Astrocyte of the hippocampus (primary cell): ENCODE measurements around the gene PROX2.

ENCODE experiments used
- DNase-seq: peaks from one replicate; pipeline ENCODE4 v3.0.0; 2011; ENCODE audit warnings: low read depth, low spot score

Gene PROX2

DNA sequence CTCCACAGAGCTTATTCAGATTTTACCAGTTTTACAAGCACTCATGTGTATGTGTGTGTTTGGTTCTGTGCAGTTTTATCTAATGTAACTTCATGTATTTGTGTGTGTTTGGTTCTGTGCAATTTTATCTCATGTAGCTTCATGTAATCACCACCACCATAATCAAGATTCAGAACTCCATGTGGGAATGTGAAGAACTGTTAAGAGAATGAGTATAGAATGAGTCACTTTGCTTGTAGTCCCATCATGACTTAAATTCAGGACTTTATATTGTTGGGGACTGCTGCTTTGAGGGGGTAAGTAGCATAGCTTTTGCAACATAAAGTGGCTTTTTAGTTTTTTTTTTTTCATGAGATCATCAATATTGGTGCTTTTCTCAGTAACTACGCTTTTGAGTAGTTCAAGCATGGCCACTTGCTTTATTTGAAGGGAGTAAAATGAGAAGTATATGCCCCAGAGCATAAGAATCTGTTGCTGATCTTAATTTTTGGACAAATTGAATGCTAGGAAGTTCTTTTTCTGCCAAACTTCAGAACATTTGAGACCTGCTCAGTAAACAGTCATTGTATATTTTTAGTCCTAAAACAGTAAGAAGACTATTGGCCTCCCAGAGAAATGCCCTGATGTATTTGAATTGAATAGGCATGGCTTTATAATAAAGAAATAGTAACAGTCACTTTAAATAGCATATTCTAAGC lies 28.8 kb downstream of the PROX2 start:
- DNase-seq = peak; percentile 40

DNA sequence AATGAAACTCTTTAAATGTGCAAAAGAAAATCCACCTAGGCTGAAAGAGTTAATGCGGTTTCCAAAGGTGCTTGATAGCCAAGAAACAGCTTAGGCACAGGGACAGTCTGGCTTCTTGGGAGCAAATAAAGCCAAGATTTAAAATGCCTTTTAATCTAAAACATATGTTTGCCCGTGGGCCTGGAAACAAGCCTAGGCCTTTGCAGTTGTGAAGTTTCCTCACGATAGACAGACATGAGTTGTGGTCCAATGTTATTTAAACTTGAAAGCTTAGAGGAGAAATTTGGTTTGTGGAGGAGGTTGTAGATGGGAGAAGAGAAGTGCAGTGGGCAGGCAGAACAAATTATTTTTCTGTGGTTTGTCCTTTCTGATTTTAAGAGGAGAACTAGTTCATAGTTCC lies 29.8 kb downstream of the PROX2 start:
- no peak for DNase-seq

- DNase-seq = no peak
Measured at GRCh38 chr14:74843653-74844052, 32.3 kb downstream of the PROX2 start.

DNA sequence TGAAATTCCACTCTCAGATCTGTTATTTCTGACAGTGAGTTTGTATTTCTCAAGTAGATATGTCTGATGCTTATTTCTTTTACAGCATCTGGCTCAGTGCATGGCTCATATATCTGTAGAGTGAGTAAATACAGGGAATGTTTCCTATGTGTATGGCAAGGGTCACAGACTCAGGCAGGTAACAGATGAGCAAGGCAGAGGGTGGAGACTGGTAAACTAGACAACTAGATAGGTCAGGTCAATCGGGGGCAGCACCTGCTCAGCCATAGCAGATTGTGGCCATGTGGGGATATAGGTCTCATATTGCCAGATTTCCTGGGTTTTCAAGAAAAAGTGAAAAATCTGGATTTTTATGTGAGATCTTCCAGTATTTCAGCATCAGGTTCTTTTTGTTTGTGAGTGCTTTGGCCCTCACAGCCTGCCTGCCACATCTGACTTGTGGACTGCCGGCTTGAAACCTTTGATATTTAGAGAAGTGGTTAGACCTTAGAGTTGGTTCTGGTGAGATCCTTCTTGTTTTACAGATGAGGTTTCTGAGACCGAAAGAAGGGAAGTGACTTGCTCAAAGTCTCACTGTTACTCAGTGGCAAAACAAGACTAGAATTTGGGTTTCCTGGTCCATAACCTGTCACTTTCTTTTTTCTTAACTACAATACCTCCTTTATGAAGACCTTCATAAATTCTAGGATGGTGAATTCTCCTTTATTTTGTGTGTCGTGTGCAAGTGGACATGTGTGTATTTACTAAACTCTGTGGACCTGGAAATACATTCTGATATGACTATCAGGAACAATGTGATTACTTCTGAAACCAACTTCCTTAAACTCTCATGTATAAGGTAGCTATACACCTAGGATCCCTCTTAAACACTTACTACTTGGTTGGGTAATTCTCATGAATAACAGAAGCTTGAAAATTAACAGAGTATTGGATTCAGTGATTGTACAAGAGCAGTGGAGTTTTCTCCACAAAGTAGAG lies 34.4 kb downstream of the PROX2 start:
- DNase-seq = no peak

GRCh38 chr14:74840603-74841030 lies 35.3 kb downstream of the PROX2 start:
- DNase-seq = no peak

GRCh38 chr14:74838166-74838565 lies 37.8 kb downstream of the PROX2 start:
- DNase-seq = no peak

- peak; percentile 12 for DNase-seq
Measured at GRCh38 chr14:74836251-74836960, 39.5 kb downstream of the PROX2 start.

DNA sequence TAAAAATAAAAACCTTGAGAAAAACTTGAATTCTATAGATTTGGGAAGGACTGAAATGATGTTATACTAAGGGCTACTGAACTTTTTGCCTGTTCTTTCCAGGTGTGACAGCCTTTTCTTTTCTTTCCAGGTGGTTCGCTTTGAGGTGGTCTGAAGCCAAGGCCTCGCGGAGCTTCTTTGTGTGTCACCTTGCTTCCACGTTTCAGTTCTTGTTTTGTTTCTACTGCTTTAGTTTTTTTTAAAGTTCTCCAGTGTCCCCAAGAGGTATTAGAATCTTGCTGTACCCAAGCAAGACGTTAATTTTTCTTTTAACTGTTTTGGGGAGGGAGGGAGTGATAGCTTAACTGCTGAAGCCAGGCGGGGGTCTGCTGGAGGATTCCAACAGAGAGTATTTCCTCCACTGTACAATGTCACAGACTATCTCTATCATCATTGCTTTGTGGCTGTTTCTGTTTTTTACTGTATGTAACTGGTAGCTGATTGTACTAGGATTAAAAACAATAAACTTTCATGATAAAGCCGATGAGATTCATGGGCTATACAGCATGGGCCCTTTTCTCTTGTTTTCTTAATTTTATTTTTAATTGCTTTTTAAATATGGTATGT lies 40.2 kb downstream of the PROX2 start:
- no peak for DNase-seq

GRCh38 chr14:74834692-74835392 lies 41.1 kb downstream of the PROX2 start:
- DNase-seq = peak; percentile 45

- DNase-seq = no peak
Measured at GRCh38 chr14:74832849-74833248, 43.1 kb downstream of the PROX2 start.

DNA sequence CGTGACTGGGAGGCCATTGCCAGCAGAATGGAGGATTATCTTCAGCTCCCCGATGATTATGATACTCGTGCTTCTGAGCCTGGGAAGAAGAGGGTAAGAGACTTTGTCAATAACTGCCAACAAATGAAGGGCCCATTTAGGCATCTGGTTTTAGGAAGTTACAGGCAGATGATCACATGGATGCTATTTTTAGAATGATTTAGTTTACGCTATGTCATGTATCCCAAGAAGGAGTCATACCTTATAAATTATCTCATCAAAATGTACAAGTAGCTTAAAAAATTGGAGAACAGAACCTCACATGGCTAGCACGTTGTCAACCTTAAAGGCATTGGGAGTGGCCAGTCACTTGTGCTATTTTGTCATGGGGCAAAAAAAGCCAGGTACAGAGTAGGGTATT lies 46.7 kb downstream of the PROX2 start:
- no peak for DNase-seq

- DNase-seq = no peak
Measured at GRCh38 chr14:74826574-74826973, 49.4 kb downstream of the PROX2 start.
